Peyer's patch (tissue), 4 donors: ENCODE measurements around the gene TLR9. TPM values are rescaled to one million over a fixed set of nuclear protein-coding genes. Genes with fewer than 3 reads are reported as not detected.

Experiments
- DNase-seq, 3 donors: peaks; one replicate each; pipeline ENCODE4 v3.0.0-alpha.2; 2017 to 2019
- H3K27ac ChIP-seq, 4 donors: fragments of 200-600 bp; sonication (generic); one replicate each; pipeline ENCODE4 v1.5.1; 2016 to 2019
- H3K27me3 ChIP-seq, 2 donors: fragments of 200-600 bp; sonication (generic); one replicate each; pipeline ENCODE4 v1.5.1; 2019
- H3K36me3 ChIP-seq, 3 donors: fragments of 200-600 bp; sonication (generic); one replicate each; pipeline ENCODE4 v1.5.1; 2016 to 2019
- H3K4me1 ChIP-seq, 4 donors: fragments of 200-600 bp; sonication (generic); one replicate each; pipeline ENCODE4 v1.5.1; 2016 to 2019
- H3K4me3 ChIP-seq, 4 donors: fragments of 200-600 bp; sonication (generic); 1 replicate in 3 of 4; 2 replicates in 1 of 4; pipeline ENCODE4 v1.5.1; 2016 to 2019; ENCODE audit warnings: mild to moderate bottlenecking in 1 of 4
- H3K9me3 ChIP-seq, 4 donors: fragments of 200-600 bp; sonication (generic); one replicate each; pipeline ENCODE4 v1.5.1; 2016 to 2019; ENCODE audit warnings: mild to moderate bottlenecking in 1 of 4
- CTCF ChIP-seq, 6 experiments: fragments of 450-650 bp in 4 of 6; fragments of 200-600 bp in 2 of 6; sonication (generic) in 1 of 6; IDR thresholded peaks; one replicate each; pipeline ENCODE4 v1.5.1; 2017 to 2019; ENCODE audit warnings: antibody characterized with exemption in 6 of 6, mild to moderate bottlenecking in 3 of 6, moderate library complexity in 1 of 6
- POLR2A ChIP-seq, 2 donors: fragments of 450-650 bp; IDR thresholded peaks; one replicate each; pipeline ENCODE4 v1.5.1; 2017; ENCODE audit warnings: antibody characterized with exemption in 2 of 2, mild to moderate bottlenecking in 2 of 2, moderate library complexity in 2 of 2
- total RNA-seq, 4 donors: library from RNA; depleted of rRNA; stranded (reverse); fragments of >200 nt; gene quantifications; one replicate each; pipeline ENCODE4 v1.1.0, GENCODE V29; 2016

The TLR9 gene
- total RNA-seq, 4 donors from 2014 or later = 0.27 to 1.7 TPM; not detected in 2

- Histone ChIP-seq H3K27ac (peak overlapping the region in 1 of 4 donors; percentile 91), H3K9me3 (no peaks in the 10 kb centered on the region), H3K36me3 (peaks cover 0 to 55% (median 3%) of the 10 kb centered on the region in 3 donors), H3K4me3 (no peak overlapping the region), H3K4me1 (peaks cover 12 to 39% (median 24%) of the 10 kb centered on the region in 4 donors), H3K27me3 (no peaks in the 10 kb centered on the region)
- DNase-seq = peak in 1 of 3 donors; percentile 39
- TF ChIP-seq POLR2A (IDR thresholded peaks at IDR 0.05) (no peak), CTCF (IDR thresholded peaks at IDR 0.05) (no peak)
Observed at GRCh38 chr3:52215351-52215750, 10.1 kb downstream of the TLR9 start.

- Histone ChIP-seq H3K4me3 (no peak overlapping the region), H3K4me1 (peaks cover 12 to 30% (median 22%) of the 10 kb centered on the region in 4 donors), H3K27ac (no peak overlapping the region), H3K27me3 (no peaks in the 10 kb centered on the region), H3K9me3 (no peaks in the 10 kb centered on the region), H3K36me3 (peaks cover 0 to 70% (median 3%) of the 10 kb centered on the region in 3 donors)
- TF ChIP-seq CTCF (IDR thresholded peaks at IDR 0.05) (no peak), POLR2A (IDR thresholded peaks at IDR 0.05) (no peak)
- DNase-seq = no peak
Observed at GRCh38 chr3:52213901-52214300, 11.5 kb downstream of the TLR9 start.

GRCh38 chr3:52213005-52213404 is 12.4 kb downstream of the TLR9 start:
- Histone ChIP-seq H3K9me3 (no peaks in the 10 kb centered on the region), H3K4me3 (no peak overlapping the region), H3K36me3 (peaks cover 0 to 79% (median 3%) of the 10 kb centered on the region in 3 donors), H3K4me1 (peaks cover 7 to 21% (median 14%) of the 10 kb centered on the region in 4 donors), H3K27me3 (no peaks in the 10 kb centered on the region), H3K27ac (no peak overlapping the region)
- TF ChIP-seq CTCF (IDR thresholded peaks at IDR 0.05) = no peak
- no peak for TF ChIP-seq POLR2A (IDR thresholded peaks at IDR 0.05)
- DNase-seq = no peak

GRCh38 chr3:52211268-52211891 is 14.1 kb downstream of the TLR9 start:
- no peaks in the 10 kb centered on the region for H3K9me3 ChIP-seq
- TF ChIP-seq POLR2A (IDR thresholded peaks at IDR 0.05) = no peak
- no peak for TF ChIP-seq CTCF (IDR thresholded peaks at IDR 0.05)
- peaks cover 0 to 95% (median 3%) of the 10 kb centered on the region in 3 donors for H3K36me3 ChIP-seq
- no peak overlapping the region for H3K27ac ChIP-seq
- H3K27me3 ChIP-seq = no peaks in the 10 kb centered on the region
- H3K4me1 ChIP-seq = peaks cover 0 to 5% (median 1%) of the 10 kb centered on the region in 4 donors
- no peak for DNase-seq
- H3K4me3 ChIP-seq = no peak overlapping the region

GRCh38 chr3:52210550-52211046 is 14.8 kb downstream of the TLR9 start:
- H3K36me3 ChIP-seq = peaks cover 0 to 100% (median 3%) of the 10 kb centered on the region in 3 donors
- H3K9me3 ChIP-seq = no peaks in the 10 kb centered on the region
- no peak overlapping the region for H3K27ac ChIP-seq
- no peak for DNase-seq
- TF ChIP-seq POLR2A (IDR thresholded peaks at IDR 0.05) (no peak), CTCF (IDR thresholded peaks at IDR 0.05) (no peak)
- H3K27me3 ChIP-seq = no peaks in the 10 kb centered on the region
- H3K4me3 ChIP-seq = no peak overlapping the region
- H3K4me1 ChIP-seq = no peaks in the 10 kb centered on the region
